AG09319 (cell line): Measurements from ENCODE around the gene EFL1.

ENCODE experiments used
- DNase-seq: peaks from one replicate; pipeline ENCODE4 v3.0.0-alpha.2; 2010; ENCODE audit warnings: low read depth; ENCODE audit errors: extremely low read depth
- CTCF ChIP-seq: IDR thresholded peaks from 2 replicates; pipeline ENCODE4 v1.5.1; 2011; ENCODE audit warnings: low read depth, mild to moderate bottlenecking, inconsistent platforms, low read length, moderate library complexity

Gene EFL1

GRCh38 chr15:82080774-82081173, 181.8 kb downstream of the EFL1 start:
- no peak for TF ChIP-seq CTCF
- no peak for DNase-seq
